PC-3 (cell line): Measurements from ENCODE around the gene TCEANC2.

Experiments
- EZH2 ChIP-seq: fragments of 300-600 bp; sonication (generic); IDR thresholded peaks from one replicate; pipeline ENCODE4 v1.6.1; 2017; ENCODE audit warnings: antibody characterized with exemption, mild to moderate bottlenecking, low read length; ENCODE audit not compliant: unreplicated experiment
- TF ChIP-seq, protein P1 (sequence below): fragments of 300-600 bp; sonication (generic); conservative IDR thresholded peaks from 2 replicates; pipeline ENCODE4 v1.5.1; 2017; ENCODE audit warnings: antibody characterized with exemption, low read depth, mild to moderate bottlenecking, low read length

GRCh38 chr1:54114001-54114400 is 60.6 kb downstream of the TCEANC2 start:
- TF ChIP-seq EZH2, result no peak
- TF ChIP-seq, protein P1, sequence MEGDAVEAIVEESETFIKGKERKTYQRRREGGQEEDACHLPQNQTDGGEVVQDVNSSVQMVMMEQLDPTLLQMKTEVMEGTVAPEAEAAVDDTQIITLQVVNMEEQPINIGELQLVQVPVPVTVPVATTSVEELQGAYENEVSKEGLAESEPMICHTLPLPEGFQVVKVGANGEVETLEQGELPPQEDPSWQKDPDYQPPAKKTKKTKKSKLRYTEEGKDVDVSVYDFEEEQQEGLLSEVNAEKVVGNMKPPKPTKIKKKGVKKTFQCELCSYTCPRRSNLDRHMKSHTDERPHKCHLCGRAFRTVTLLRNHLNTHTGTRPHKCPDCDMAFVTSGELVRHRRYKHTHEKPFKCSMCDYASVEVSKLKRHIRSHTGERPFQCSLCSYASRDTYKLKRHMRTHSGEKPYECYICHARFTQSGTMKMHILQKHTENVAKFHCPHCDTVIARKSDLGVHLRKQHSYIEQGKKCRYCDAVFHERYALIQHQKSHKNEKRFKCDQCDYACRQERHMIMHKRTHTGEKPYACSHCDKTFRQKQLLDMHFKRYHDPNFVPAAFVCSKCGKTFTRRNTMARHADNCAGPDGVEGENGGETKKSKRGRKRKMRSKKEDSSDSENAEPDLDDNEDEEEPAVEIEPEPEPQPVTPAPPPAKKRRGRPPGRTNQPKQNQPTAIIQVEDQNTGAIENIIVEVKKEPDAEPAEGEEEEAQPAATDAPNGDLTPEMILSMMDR, result no peak
